ENCODE data around the gene TLR4. TPM values are rescaled to one million over a fixed set of nuclear protein-coding genes. Genes with fewer than 3 reads are reported as not detected.

TLR4 gene
- polyA plus RNA-seq, 1 experiment, result 5.4 TPM

GRCh38 chr9:117681888-117682287 is 22.3 kb upstream of the TLR4 start:
- H3K36me3 ChIP-seq (ENCODE audit: control insufficient read depth, insufficient read depth, low read length), result no peaks in the 10 kb centered on the region
- DNase-seq (ENCODE audit: low read depth), result no peak
- TF ChIP-seq CTCF (IDR thresholded peaks at IDR 0.05; ENCODE audit: insufficient read depth, low read depth, low read length), result no peak
- H3K27me3 ChIP-seq (ENCODE audit: control insufficient read depth, insufficient read depth, low read length), result no peaks in the 10 kb centered on the region
- CTCF ChIA-PET, result interaction anchor here (1.0 kb wide), 1 partner anchor 11 kb away, joined by 4 read pairs; no protein-coding TSS in a partner anchor
- no peak overlapping the region for H3K4me3 ChIP-seq (ENCODE audit: low read depth, low read length)
- POLR2A ChIA-PET, result no interaction called here

- CTCF ChIA-PET, result interaction anchor here (1.0 kb wide), 1 partner anchor 10 kb away, joined by 4 read pairs; no protein-coding TSS in a partner anchor
Measured at GRCh38 chr9:117682955-117683710, 21.1 kb upstream of the TLR4 start.

GRCh38 chr9:117687532-117687931 is 16.7 kb upstream of the TLR4 start:
- ChIA-PET POLR2A (no interaction called here), CTCF (no interaction called here)
- H3K4me3 ChIP-seq (ENCODE audit: low read depth, low read length), result no peak overlapping the region
- no peak for TF ChIP-seq CTCF (IDR thresholded peaks at IDR 0.05; ENCODE audit: insufficient read depth, low read depth, low read length)
- no peaks in the 10 kb centered on the region for H3K36me3 ChIP-seq (ENCODE audit: control insufficient read depth, insufficient read depth, low read length)
- H3K27me3 ChIP-seq (ENCODE audit: control insufficient read depth, insufficient read depth, low read length), result no peaks in the 10 kb centered on the region
- no peak for DNase-seq (ENCODE audit: low read depth)

More at GRCh38 chr9:117682955-117683710, 21.1 kb upstream of the TLR4 start:
- no peaks in the 10 kb centered on the region for H3K36me3 ChIP-seq (ENCODE audit: control insufficient read depth, insufficient read depth, low read length)
- POLR2A ChIA-PET, result no interaction called here
- TF ChIP-seq CTCF (IDR thresholded peaks at IDR 0.05; ENCODE audit: insufficient read depth, low read depth, low read length), result no peak
- no peaks in the 10 kb centered on the region for H3K27me3 ChIP-seq (ENCODE audit: control insufficient read depth, insufficient read depth, low read length)
- H3K4me3 ChIP-seq (ENCODE audit: low read depth, low read length), result no peak overlapping the region
- no peak for DNase-seq (ENCODE audit: low read depth)

- TF ChIP-seq CTCF (IDR thresholded peaks at IDR 0.05; ENCODE audit: insufficient read depth, low read depth, low read length), result no peak
- Histone ChIP-seq H3K4me3 (ENCODE audit: low read depth, low read length) (no peak overlapping the region), H3K36me3 (ENCODE audit: control insufficient read depth, insufficient read depth, low read length) (no peaks in the 10 kb centered on the region), H3K27me3 (ENCODE audit: control insufficient read depth, insufficient read depth, low read length) (no peaks in the 10 kb centered on the region)
- DNase-seq (ENCODE audit: low read depth), result no peak
- CTCF ChIA-PET, result no interaction called here
- POLR2A ChIA-PET, result no interaction called here
Measured at GRCh38 chr9:117691367-117691766, 12.8 kb upstream of the TLR4 start.

- TF ChIP-seq CTCF (IDR thresholded peaks at IDR 0.05; ENCODE audit: insufficient read depth, low read depth, low read length), result no peak
- POLR2A ChIA-PET, result no interaction called here
- CTCF ChIA-PET, result no interaction called here
- Histone ChIP-seq H3K27me3 (ENCODE audit: control insufficient read depth, insufficient read depth, low read length) (no peaks in the 10 kb centered on the region), H3K4me3 (ENCODE audit: low read depth, low read length) (no peak overlapping the region), H3K36me3 (ENCODE audit: control insufficient read depth, insufficient read depth, low read length) (no peaks in the 10 kb centered on the region)
- DNase-seq (ENCODE audit: low read depth), result no peak
Measured at GRCh38 chr9:117696154-117696553, 8.0 kb upstream of the TLR4 start.
